ENCODE measurements around the gene PDIK1L. TPM values are rescaled to one million over a fixed set of nuclear protein-coding genes. Genes with fewer than 3 reads are reported as not detected.

The PDIK1L gene
- polyA plus RNA-seq, 1 donor (not counting 4 experiments of a cell fraction or from before 2014, with no cell fraction given), result 2.8 TPM

- Histone ChIP-seq H3K9ac (ENCODE audit: control insufficient read depth, extremely low read depth, insufficient read depth, low read length) (peak within 1 kb of the TSS; percentile 89), H3K36me3 (ENCODE audit: control insufficient read depth in 2 of 2, extremely low read depth in 1 of 2, insufficient read depth in 2 of 2, low read length in 2 of 2) (peaks cover 0 to 10% of the 10 kb centered on the region in 2 experiments), H3K4me1 (ENCODE audit: control insufficient read depth, extremely low read depth, insufficient read depth, low read length) (peaks cover 11% of the 10 kb centered on the region), H2AFZ (ENCODE audit: control insufficient read depth, low read length) (no peak within 1 kb of the TSS), H3K4me3 (ENCODE audit: control insufficient read depth in 2 of 3, extremely low read depth in 1 of 3, insufficient read depth in 2 of 3, low read depth in 1 of 3, low read length in 3 of 3) (peak within 1 kb of the TSS; percentile 64 to 94 (median 80)), H3K27ac (ENCODE audit: control insufficient read depth, insufficient read depth, low read length) (peak within 1 kb of the TSS; percentile 60), H3K9me1 (ENCODE audit: control insufficient read depth, extremely low read depth, insufficient read depth, low read length) (no peaks in the 10 kb centered on the region), H3K4me2 (ENCODE audit: control insufficient read depth, extremely low read depth, insufficient read depth, low read depth, low read length) (peak within 1 kb of the TSS; percentile 78), H4K20me1 (ENCODE audit: control insufficient read depth, extremely low read depth, insufficient read depth, low read length) (no peaks in the 10 kb centered on the region), H3K79me2 (ENCODE audit: control insufficient read depth, insufficient read depth, low read length) (peaks cover 17% of the 10 kb centered on the region), H3K27me3 (ENCODE audit: control insufficient read depth, extremely low read depth, insufficient read depth, low read length) (no peaks in the 10 kb centered on the region), H3K9me3 (ENCODE audit: control insufficient read depth, low read depth, low read length) (no peaks in the 10 kb centered on the region)
- dilution Hi-C loops (cut with MboI; ENCODE audit: extremely low pct_ligation_motif_present, low sequenced_read_pairs), result no loop called here
- no peak for TF ChIP-seq CTCF (optimal IDR thresholded peaks at IDR 0.05 in 1 of 3, IDR thresholded peaks at IDR 0.05 in 1 of 3, conservative IDR thresholded peaks at IDR 0.05 in 1 of 3; ENCODE audit: extremely low read depth in 1 of 3, insufficient read depth in 2 of 3, low read length in 3 of 3)
- TF ChIP-seq EZH2 (IDR thresholded peaks at IDR 0.05; ENCODE audit: low read length), result no peak
- no peak for FAIRE-seq
- DNase-seq (ENCODE audit: low read depth, low spot score), result no peak
These were observed 59.8 kb downstream of the PDIK1L start, which contains the start of gene ZNF593OS for GRCh38 chr1:26171084-26172072. TSS of gene ZNF593OS (minus strand) at chr1:26171832. CDS start at chr1:26171661, 171 bp downstream.

Other genes with a start within 250 kb of the PDIK1L start
- 14.5 to 32.1 TPM (median 21.7 TPM) in 3 replicates for gene PAQR7, start 236.1 kb upstream of the PDIK1L start, polyA plus RNA-seq
- gene STMN1, start 205.4 kb upstream of the PDIK1L start, polyA plus RNA-seq, result 16.2 to 96.9 TPM (median 82.8 TPM) in 3 replicates
- gene PAFAH2, start 113.8 kb upstream of the PDIK1L start, polyA plus RNA-seq, result 15.5 to 17.8 TPM (median 15.9 TPM) in 3 replicates
- 0.11 to 0.13 TPM in 2 of 3 replicates, not detected in the other for gene EXTL1, start 90.0 kb upstream of the PDIK1L start, polyA plus RNA-seq
- gene SLC30A2, start 65.7 kb upstream of the PDIK1L start, polyA plus RNA-seq, result not detected in 3 replicates
- gene TRIM63, start 44.2 kb upstream of the PDIK1L start, polyA plus RNA-seq, result not detected in 3 replicates
- gene FAM110D, start 47.3 kb downstream of the PDIK1L start, polyA plus RNA-seq, result not detected in 3 replicates
- gene C1orf232, start 57.1 kb downstream of the PDIK1L start, polyA plus RNA-seq, result not detected in 3 replicates
- 26.0 to 45.2 TPM (median 28.1 TPM) in 3 replicates for gene ZNF593, start 58.1 kb downstream of the PDIK1L start, polyA plus RNA-seq
- gene ZNF593OS, start 60.0 kb downstream of the PDIK1L start, polyA plus RNA-seq, result 0.15 TPM in 1 of 3 replicates, not detected in the others
- gene CNKSR1, start 65.7 kb downstream of the PDIK1L start, polyA plus RNA-seq, result 10.6 to 20.2 TPM (median 12.8 TPM) in 3 replicates
- gene CATSPER4, start 78.8 kb downstream of the PDIK1L start, polyA plus RNA-seq, result 0.04 to 0.06 TPM in 2 of 3 replicates, not detected in the other
- 14.8 to 17.0 TPM (median 15.4 TPM) in 3 replicates for gene CEP85, start 122.4 kb downstream of the PDIK1L start, polyA plus RNA-seq
- 175 to 234 TPM (median 196 TPM) in 3 replicates for gene SH3BGRL3, start 168.3 kb downstream of the PDIK1L start, polyA plus RNA-seq
- 5.2 to 6.8 TPM (median 6.6 TPM) in 3 replicates for gene UBXN11, start 194.8 kb downstream of the PDIK1L start, polyA plus RNA-seq
- 0.22 to 0.27 TPM in 2 of 3 replicates, not detected in the other for gene CD52, start 206.1 kb downstream of the PDIK1L start, polyA plus RNA-seq
- gene CRYBG2, start 242.3 kb downstream of the PDIK1L start, polyA plus RNA-seq, result 6.0 to 15.5 TPM (median 7.9 TPM) in 3 replicates

Measured in keratinocyte (primary cell).